ENCODE data around the gene HSPA4L.

Gene HSPA4L

DNA sequence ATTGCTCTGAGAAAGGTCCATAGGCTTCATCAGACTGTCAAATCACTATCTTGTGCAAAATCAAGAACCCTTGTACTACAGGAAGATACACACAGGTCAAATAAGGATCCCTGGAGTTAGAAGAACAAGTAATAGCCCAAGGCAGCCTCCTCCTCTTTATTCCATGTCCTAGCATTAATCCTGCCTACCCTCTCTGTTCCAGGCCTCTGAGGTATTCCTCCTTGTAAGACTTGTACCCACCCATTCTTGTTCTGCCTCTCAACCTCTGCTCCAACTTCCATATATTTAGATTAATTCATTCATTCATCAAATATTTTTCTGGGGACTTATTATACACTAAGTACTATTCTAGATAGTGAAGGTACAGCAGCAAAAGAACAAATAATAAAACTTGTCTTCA lies 88.2 kb downstream of the HSPA4L start:
- no peak for DNase-seq (ENCODE audit: low read depth)

DNA sequence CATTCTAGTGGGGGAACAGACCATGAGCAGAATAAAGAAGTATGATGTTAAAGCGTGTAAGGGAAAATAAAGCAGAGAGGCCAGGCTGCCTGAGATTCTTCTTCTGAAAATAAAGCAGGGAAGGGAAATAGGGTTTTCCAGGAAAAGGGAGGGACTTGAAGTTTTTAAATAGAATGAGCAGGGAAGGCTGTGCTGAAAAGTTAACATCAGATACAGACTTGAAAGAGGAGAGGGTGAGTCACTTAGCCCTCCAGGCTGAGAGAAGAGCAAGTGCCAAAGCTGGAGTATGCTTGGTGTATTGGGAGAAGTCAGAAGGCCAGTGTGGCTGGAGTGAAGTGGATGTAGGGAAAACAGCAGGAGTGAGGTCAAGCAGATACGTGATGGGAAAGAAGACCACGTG lies 88.6 kb downstream of the HSPA4L start:
- DNase-seq (ENCODE audit: low read depth) = no peak

DNA sequence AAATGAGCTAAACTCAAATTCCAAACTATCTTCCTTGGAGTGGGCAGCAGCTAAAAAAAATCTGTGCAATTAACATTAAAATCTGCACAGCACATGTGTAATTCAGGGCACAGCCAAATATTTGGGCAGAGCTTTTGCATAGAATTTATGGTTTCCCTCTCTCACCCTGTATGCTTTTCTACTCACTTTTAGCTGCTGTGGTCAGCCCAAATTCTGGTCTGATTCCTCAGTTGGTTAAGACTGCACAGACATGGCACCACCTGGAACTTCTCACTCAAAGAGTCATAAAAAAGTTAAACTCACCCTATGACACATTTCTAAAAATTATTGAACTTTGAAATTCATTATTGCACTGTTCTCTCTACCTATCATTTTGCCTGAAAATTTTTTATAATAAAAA lies 93.7 kb downstream of the HSPA4L start:
- no peak for DNase-seq (ENCODE audit: low read depth)

DNA sequence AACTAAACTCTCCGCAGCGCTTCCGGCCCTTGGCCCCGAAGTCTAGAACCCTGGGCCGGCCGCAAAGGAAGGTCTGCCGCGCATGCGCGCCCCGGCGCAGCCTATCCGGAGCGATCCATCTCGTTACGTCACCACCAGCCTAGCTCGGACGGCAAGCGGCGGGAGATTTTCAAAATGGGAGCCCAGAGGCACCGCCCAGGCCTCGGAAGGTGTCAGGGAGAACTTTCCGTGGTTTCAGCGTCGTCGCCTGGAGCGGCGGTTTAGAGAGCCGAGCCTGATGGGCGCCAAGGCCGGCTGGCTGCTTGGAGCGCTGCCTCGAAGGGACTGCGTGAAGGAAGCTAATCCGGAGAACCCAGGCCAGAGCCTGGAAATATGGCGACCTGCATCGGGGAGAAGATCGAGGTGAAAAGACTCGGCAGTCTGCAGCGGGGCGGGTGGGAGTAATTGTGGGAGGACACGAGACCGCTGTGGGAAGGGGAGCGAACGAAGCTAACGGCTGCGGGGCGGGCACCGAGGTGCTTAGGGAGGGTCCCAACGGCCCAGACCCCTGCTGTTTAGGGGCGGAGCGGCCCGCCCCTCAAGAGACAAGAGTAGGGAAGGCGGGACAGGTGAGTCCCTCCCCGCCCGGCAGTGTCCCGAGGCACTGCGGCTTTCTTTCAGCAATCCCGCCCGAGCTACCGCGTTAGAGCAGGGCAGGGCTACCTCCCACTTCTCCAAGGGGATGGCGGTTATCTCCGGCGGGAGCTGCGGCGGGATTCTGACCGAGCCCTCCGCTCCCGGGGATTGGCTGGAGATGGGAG lies 98.8 kb downstream of the HSPA4L start, which contains the start of gene PLK4:
Gene PLK4 (plus strand): TSS at position 131 of the 800 bp plus-strand sequence. CDS start 242 bp downstream, at position 373.
- peak; percentile 79 for DNase-seq (ENCODE audit: low read depth)

DNA sequence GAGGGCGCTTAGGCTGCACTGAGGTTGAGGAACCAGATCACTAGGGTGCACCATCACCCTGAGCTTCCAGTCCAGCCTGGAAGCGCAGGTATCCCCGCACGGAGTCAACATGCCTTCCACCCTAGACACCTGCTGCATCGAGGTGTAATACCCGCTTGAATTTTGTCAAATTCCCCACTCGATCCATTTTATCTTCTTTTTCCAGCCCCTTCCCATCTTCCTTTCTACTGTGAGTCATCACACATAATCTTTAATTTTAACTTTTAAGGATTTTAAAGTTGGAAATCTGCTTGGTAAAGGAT lies 99.4 kb downstream of the HSPA4L start:
- DNase-seq (ENCODE audit: low read depth) = no peak

DNA sequence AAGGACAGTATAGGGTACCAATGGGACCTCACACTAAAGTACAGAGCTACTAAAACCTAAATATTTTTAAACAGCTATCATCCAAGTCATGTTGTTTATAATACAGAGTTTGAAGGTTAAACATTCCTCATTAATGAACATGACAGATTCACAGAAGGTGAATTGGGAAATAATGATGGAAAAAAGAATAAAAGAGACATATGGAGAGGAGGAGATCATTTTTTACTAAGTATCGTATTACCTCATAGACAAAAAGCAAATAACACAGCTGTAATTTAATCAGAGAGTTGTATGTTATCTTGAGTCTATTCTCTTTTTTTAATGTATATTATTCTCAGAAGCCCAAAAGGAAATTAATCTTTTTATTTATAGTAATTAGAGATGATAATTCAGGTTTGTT lies 106.4 kb downstream of the HSPA4L start:
- no peak for DNase-seq (ENCODE audit: low read depth)

DNA sequence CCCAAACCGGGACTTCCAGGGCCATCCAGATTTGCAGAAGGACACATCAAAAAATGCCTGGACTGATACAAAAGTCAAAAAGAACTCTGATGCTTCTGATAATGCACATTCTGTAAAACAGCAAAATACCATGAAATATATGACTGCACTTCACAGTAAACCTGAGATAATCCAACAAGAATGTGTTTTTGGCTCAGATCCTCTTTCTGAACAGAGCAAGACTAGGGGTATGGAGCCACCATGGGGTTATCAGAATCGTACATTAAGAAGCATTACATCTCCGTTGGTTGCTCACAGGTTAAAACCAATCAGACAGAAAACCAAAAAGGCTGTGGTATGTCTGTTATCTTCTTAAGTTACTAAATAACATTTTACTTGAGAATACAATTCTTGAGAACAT lies 107.8 kb downstream of the HSPA4L start:
- no peak for DNase-seq (ENCODE audit: low read depth)

All from T-helper 22 cell (primary cell).